ENCODE data around the gene PKP2.

The PKP2 gene

GRCh38 chr12:32896432-32897280, at the start of gene PKP2:
PKP2 (minus strand) TSS chr12:32896777; CDS start chr12:32896731, 46 bp downstream.
- no peak for DNase-seq (ENCODE audit: low read depth)

GRCh38 chr12:32944195-32944594, 47.6 kb upstream of the PKP2 start:
- DNase-seq (ENCODE audit: low read depth), result no peak

DNA sequence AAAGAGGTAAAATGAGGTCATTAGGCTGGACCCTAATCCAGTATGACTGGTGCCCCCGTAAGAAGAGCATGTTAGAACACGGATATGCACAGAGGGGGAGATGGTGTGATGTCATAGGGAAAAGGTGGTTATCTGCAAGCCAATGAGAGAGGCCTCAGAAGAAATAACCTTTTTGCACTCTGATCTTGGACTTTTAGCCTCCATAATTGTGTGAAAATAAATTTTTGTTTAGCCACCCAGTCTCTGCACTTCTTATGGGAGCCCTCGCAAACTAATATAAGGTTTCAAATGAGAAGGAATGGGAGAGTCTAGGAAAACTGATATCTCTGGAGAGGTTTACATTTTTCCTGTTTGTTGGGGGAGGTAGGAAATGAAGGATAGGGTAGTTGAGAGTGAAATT, 43.2 kb upstream of the PKP2 start:
- DNase-seq (ENCODE audit: low read depth), result no peak

- no peak for DNase-seq (ENCODE audit: low read depth)
These were observed 30.4 kb upstream of the PKP2 start for GRCh38 chr12:32926963-32927362.

GRCh38 chr12:32926356-32926755, 29.8 kb upstream of the PKP2 start:
- DNase-seq (ENCODE audit: low read depth), result no peak

GRCh38 chr12:32922546-32923297, 26.1 kb upstream of the PKP2 start:
- no peak for DNase-seq (ENCODE audit: low read depth)

- no peak for DNase-seq (ENCODE audit: low read depth)
These were observed 24.8 kb upstream of the PKP2 start for GRCh38 chr12:32921397-32921796.

DNA sequence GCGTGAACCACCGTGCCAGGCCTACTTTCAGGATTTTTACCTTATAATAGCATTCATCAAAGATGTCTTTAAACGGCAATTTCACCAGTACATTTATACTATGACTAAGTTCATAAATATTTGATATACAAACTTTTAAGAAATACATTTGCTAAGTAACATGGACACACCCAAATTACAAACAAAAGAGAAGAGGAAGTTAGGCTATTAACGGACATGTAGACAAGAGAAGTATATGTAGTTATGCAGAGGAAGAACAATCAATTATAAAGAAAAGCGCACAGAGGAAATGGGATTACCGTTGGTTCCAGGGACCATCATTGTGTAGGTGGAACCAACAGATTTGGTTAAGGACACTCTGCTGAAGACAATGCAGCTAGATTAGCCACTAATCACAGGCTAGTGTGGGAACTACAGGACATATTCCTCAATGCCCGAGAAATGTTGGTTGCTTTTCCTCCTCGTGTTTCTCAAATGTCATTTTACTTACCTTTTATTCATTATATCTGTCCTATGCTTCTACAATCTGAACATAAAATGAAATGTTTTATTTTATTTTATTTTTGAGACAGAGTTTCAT, 24.0 kb upstream of the PKP2 start:
- no peak for DNase-seq (ENCODE audit: low read depth)

- DNase-seq (ENCODE audit: low read depth), result no peak
These were observed 22.6 kb upstream of the PKP2 start for GRCh38 chr12:32918890-32919801.

- DNase-seq (ENCODE audit: low read depth), result no peak
These were observed 20.6 kb upstream of the PKP2 start for GRCh38 chr12:32917094-32917611.

- DNase-seq (ENCODE audit: low read depth), result no peak
These were observed 11.4 kb upstream of the PKP2 start for GRCh38 chr12:32907898-32908476.

GRCh38 chr12:32907166-32907565, 10.6 kb upstream of the PKP2 start:
- DNase-seq (ENCODE audit: low read depth), result no peak

- DNase-seq (ENCODE audit: low read depth), result no peak
These were observed 10.0 kb upstream of the PKP2 start for GRCh38 chr12:32906399-32907165.

- no peak for DNase-seq (ENCODE audit: low read depth)
These were observed 7.2 kb upstream of the PKP2 start for GRCh38 chr12:32903763-32904162.

GRCh38 chr12:32903318-32903717, 6.7 kb upstream of the PKP2 start:
- DNase-seq (ENCODE audit: low read depth), result no peak

DNA sequence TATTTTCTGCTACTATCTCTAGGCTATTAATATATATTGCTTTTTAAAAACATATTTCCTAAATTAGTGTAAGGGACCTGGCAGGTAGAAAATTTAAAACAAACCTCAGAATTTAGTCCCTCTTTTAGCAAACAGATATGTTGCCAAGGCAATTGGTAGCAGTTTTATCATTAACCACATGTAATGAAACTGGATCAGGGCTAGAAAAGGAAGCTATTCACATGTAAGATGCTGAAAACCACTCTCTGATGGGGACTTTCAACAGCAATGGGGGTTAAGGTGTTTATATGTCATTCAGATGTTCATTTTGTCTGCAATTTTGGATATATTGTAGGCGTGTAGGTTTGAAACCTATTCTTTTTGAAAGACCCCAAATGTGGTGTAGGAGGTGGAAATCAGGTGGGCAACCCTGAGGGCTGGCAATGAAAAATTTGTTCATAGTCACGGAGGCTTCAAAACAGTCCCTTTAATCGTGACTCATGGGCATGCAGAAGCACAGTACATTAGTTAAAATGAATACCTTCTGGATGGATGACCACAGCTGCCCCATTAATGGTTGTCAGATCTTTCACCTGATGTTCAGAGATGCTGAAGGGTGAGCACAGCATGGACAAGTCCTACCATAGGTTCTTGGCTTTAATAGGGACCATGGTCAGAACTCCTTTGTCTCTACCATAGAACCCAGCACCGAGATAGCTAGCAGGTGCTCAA, 5.9 kb upstream of the PKP2 start:
- DNase-seq (ENCODE audit: low read depth), result no peak

DNA sequence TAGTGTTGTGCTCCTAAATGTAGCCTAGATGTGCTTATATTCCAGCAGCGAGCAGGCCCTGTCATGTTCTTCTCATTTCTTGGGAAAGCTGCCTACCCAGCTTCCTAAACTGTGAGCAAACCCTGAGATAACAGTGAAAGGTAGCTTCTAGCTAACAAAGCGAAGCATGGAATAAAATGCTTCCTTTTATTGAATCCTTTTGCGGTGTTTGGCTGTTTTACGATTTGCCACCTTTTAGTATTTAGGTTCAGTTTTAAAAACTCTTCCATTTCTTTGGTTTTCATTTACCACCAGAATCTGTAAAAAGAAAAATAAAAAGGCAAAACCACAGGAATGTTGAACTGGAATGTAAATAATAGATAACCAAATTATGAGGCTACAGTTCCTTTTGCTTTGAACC, 5.0 kb upstream of the PKP2 start:
- DNase-seq (ENCODE audit: low read depth), result no peak

GRCh38 chr12:32897687-32898573, 1.4 kb upstream of the PKP2 start:
- no peak for DNase-seq (ENCODE audit: low read depth)

GRCh38 chr12:32897281-32897610, 669 bp upstream of the PKP2 start:
- DNase-seq (ENCODE audit: low read depth), result no peak
